HG02588 (cell line): ENCODE results near the gene MYL2.

Experiments used
- ATAC-seq: cut with Tn5 transposase; IDR thresholded peaks from one replicate; pipeline ENCODE4 v1.9.1; 2021; ENCODE audit warnings: mild to moderate bottlenecking, moderate library complexity; ENCODE audit not compliant: unreplicated experiment

MYL2 gene

GRCh38 chr12:110901401-110901800, 19.0 kb downstream of the MYL2 start:
- no peak for ATAC-seq

GRCh38 chr12:110896559-110896958, 23.8 kb downstream of the MYL2 start:
- ATAC-seq: no peak

GRCh38 chr12:110893956-110894355, 26.4 kb downstream of the MYL2 start:
- ATAC-seq: no peak

GRCh38 chr12:110889361-110889760, 31.0 kb downstream of the MYL2 start:
- no peak for ATAC-seq

GRCh38 chr12:110888256-110888991, 32.0 kb downstream of the MYL2 start:
- no peak for ATAC-seq

- no peak for ATAC-seq
Observed at GRCh38 chr12:110885152-110885840, 35.1 kb downstream of the MYL2 start.

GRCh38 chr12:110883251-110883650, 37.1 kb downstream of the MYL2 start:
- no peak for ATAC-seq

GRCh38 chr12:110880651-110881050, 39.7 kb downstream of the MYL2 start:
- ATAC-seq: no peak

- no peak for ATAC-seq
Observed at GRCh38 chr12:110874781-110875180, 45.6 kb downstream of the MYL2 start.

- ATAC-seq: no peak
Observed at GRCh38 chr12:110874351-110874750, 46.0 kb downstream of the MYL2 start.

GRCh38 chr12:110872100-110872499, 48.3 kb downstream of the MYL2 start:
- no peak for ATAC-seq

- ATAC-seq: no peak
Observed at GRCh38 chr12:110869803-110870202, 50.6 kb downstream of the MYL2 start.

- no peak for ATAC-seq
Observed at GRCh38 chr12:110869026-110869425, 51.4 kb downstream of the MYL2 start.

GRCh38 chr12:110865521-110865920, 54.9 kb downstream of the MYL2 start:
- ATAC-seq: no peak

GRCh38 chr12:110863161-110863560, 57.2 kb downstream of the MYL2 start:
- no peak for ATAC-seq

GRCh38 chr12:110862329-110862728, 58.0 kb downstream of the MYL2 start:
- no peak for ATAC-seq

- ATAC-seq: no peak
Observed at GRCh38 chr12:110861729-110862128, 58.6 kb downstream of the MYL2 start.
